ENCODE measurements around the gene LRRTM4. TPM values are rescaled to one million over a fixed set of nuclear protein-coding genes. Genes with fewer than 3 reads are reported as not detected.

Gene LRRTM4
- total and polyA plus RNA-seq, 2 experiments from 2014 or later = 4.5 to 15.4 TPM

- peaks cover 5% of the 10 kb centered on the region; the same call in 2 of the 3 replicates for H3K36me3 Mint-ChIP-seq (ENCODE audit: low read depth)
- no peak for DNase-seq (ENCODE audit: low spot score)
- H3K27ac ChIP-seq (ENCODE audit: low read depth) = no peak overlapping the region
- no peak for ATAC-seq
- H3K36me3 ChIP-seq (ENCODE audit: insufficient read depth) = peaks cover 4% of the 10 kb centered on the region; the same call in 1 of the 2 replicates
- no peak overlapping the region for H3K27ac Mint-ChIP-seq
- H3K9me3 Mint-ChIP-seq = peaks cover 5% of the 10 kb centered on the region; the same call in 2 of the 3 replicates
- H3K79me2 ChIP-seq (replicated peaks; ENCODE audit: insufficient read depth) = no peaks in the 10 kb centered on the region
- H2AFZ ChIP-seq = no peak overlapping the region
- no peak overlapping the region for H3K4me2 ChIP-seq
- no peak for TF ChIP-seq JUNB (IDR thresholded peaks at IDR 0.05; ENCODE audit: unreplicated experiment)
- no peak for TF ChIP-seq POLR2AphosphoS5 (IDR thresholded peaks at IDR 0.05; ENCODE audit: low read depth)
- no peak for TF ChIP-seq EZH2phosphoT487 (IDR thresholded peaks at IDR 0.05; ENCODE audit: unreplicated experiment)
- TF ChIP-seq, protein P1, sequence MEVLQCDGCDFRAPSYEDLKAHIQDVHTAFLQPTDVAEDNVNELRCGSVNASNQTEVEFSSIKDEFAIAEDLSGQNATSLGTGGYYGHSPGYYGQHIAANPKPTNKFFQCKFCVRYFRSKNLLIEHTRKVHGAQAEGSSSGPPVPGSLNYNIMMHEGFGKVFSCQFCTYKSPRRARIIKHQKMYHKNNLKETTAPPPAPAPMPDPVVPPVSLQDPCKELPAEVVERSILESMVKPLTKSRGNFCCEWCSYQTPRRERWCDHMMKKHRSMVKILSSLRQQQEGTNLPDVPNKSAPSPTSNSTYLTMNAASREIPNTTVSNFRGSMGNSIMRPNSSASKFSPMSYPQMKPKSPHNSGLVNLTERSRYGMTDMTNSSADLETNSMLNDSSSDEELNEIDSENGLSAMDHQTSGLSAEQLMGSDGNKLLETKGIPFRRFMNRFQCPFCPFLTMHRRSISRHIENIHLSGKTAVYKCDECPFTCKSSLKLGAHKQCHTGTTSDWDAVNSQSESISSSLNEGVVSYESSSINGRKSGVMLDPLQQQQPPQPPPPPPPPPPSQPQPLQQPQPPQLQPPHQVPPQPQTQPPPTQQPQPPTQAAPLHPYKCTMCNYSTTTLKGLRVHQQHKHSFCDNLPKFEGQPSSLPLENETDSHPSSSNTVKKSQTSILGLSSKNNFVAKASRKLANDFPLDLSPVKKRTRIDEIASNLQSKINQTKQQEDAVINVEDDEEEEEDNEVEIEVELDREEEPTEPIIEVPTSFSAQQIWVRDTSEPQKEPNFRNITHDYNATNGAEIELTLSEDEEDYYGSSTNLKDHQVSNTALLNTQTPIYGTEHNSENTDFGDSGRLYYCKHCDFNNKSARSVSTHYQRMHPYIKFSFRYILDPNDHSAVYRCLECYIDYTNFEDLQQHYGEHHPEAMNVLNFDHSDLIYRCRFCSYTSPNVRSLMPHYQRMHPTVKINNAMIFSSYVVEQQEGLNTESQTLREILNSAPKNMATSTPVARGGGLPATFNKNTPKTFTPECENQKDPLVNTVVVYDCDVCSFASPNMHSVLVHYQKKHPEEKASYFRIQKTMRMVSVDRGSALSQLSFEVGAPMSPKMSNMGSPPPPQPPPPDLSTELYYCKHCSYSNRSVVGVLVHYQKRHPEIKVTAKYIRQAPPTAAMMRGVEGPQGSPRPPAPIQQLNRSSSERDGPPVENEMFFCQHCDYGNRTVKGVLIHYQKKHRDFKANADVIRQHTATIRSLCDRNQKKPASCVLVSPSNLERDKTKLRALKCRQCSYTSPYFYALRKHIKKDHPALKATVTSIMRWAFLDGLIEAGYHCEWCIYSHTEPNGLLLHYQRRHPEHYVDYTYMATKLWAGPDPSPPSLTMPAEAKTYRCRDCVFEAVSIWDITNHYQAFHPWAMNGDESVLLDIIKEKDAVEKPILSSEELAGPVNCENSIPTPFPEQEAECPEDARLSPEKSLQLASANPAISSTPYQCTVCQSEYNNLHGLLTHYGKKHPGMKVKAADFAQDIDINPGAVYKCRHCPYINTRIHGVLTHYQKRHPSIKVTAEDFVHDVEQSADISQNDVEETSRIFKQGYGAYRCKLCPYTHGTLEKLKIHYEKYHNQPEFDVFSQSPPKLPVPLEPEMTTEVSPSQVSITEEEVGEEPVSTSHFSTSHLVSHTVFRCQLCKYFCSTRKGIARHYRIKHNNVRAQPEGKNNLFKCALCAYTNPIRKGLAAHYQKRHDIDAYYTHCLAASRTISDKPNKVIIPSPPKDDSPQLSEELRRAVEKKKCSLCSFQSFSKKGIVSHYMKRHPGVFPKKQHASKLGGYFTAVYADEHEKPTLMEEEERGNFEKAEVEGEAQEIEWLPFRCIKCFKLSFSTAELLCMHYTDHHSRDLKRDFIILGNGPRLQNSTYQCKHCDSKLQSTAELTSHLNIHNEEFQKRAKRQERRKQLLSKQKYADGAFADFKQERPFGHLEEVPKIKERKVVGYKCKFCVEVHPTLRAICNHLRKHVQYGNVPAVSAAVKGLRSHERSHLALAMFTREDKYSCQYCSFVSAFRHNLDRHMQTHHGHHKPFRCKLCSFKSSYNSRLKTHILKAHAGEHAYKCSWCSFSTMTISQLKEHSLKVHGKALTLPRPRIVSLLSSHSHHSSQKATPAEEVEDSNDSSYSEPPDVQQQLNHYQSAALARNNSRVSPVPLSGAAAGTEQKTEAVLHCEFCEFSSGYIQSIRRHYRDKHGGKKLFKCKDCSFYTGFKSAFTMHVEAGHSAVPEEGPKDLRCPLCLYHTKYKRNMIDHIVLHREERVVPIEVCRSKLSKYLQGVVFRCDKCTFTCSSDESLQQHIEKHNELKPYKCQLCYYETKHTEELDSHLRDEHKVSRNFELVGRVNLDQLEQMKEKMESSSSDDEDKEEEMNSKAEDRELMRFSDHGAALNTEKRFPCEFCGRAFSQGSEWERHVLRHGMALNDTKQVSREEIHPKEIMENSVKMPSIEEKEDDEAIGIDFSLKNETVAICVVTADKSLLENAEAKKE (CRISPR knock-in tag; IDR thresholded peaks at IDR 0.05) = no peak
- no peak for TF ChIP-seq REST (IDR thresholded peaks at IDR 0.05; ENCODE audit: unreplicated experiment)
- no peak for TF ChIP-seq STAT1 (IDR thresholded peaks at IDR 0.05; ENCODE audit: unreplicated experiment)
- no peak for TF ChIP-seq EZH2 (IDR thresholded peaks at IDR 0.05; ENCODE audit: low read depth, unreplicated experiment)
- TF ChIP-seq ZNF331 (CRISPR knock-in tag; IDR thresholded peaks at IDR 0.05; ENCODE audit: low read depth) = no peak
- TF ChIP-seq ETS1 (IDR thresholded peaks at IDR 0.05) = no peak
- no peak for TF ChIP-seq ZNF114 (CRISPR knock-in tag; IDR thresholded peaks at IDR 0.05)
- TF ChIP-seq CREB1 (CRISPR knock-in tag; IDR thresholded peaks at IDR 0.05; ENCODE audit: low read depth) = no peak
- TF ChIP-seq CTCF (conservative IDR thresholded peaks at IDR 0.05; ENCODE audit: low read depth in 2 of 2) = no peak
- no peak for TF ChIP-seq NANOG (IDR thresholded peaks at IDR 0.05; ENCODE audit: borderline replicate concordance)
- no peaks in the 10 kb centered on the region for H3K9me2 ChIP-seq (ENCODE audit: insufficient read depth)
- no peak overlapping the region for H3K4me3 Mint-ChIP-seq
- H3K27me3 ChIP-seq (ENCODE audit: insufficient read depth) = no peaks in the 10 kb centered on the region
- no peaks in the 10 kb centered on the region for H3F3A ChIP-seq (replicated peaks; ENCODE audit: low read depth)
- H3K4me1 Mint-ChIP-seq = peaks cover 14% of the 10 kb centered on the region
- H3K4me1 ChIP-seq (ENCODE audit: insufficient read depth) = no peaks in the 10 kb centered on the region; the same call in 1 of the 2 replicates
- H4K20me1 ChIP-seq (replicated peaks; ENCODE audit: insufficient read depth) = no peaks in the 10 kb centered on the region
- H3K4me3 ChIP-seq = no peak overlapping the region
- H3K27me3 Mint-ChIP-seq (ENCODE audit: insufficient read depth, low read depth, poor library complexity) = peaks cover 1% of the 10 kb centered on the region
Measured at GRCh38 chr2:76998704-76999103, 523.5 kb downstream of the LRRTM4 start.
